Stimulated activated CD8-positive, alpha-beta memory T cell treated with anti-CD3 and anti-CD28 coated beads, Interleukin-15, amount 100 ng/mL, for 24 hours (primary cell): ENCODE measurements around the gene HMX1.

Experiments used
- DNase-seq: peaks from one replicate; pipeline ENCODE4 v3.0.0-alpha.2; 2020; ENCODE audit warnings: low read depth

HMX1 gene

DNA sequence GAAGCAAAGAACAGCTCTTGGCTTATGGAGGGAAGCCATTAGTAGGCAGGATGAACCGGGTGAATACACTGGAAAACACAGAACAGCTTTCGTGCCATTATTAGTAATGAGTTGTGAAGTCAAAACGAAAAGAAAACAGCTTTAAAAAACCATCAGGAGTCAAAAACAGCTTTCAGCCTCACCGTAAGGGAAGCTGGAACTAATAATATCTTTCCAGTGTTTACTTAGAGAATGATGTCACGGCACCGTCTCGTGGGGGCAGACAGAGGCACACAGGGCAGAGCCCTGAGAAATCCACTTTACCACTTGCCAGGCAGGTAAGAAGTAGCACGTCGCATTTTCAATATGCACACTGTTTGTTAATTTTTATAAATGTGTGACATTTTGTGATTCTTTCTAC, 37.9 kb upstream of the HMX1 start:
- DNase-seq = no peak

- DNase-seq = no peak
These were observed 36.7 kb upstream of the HMX1 start for GRCh38 chr4:8908206-8908893.

DNA sequence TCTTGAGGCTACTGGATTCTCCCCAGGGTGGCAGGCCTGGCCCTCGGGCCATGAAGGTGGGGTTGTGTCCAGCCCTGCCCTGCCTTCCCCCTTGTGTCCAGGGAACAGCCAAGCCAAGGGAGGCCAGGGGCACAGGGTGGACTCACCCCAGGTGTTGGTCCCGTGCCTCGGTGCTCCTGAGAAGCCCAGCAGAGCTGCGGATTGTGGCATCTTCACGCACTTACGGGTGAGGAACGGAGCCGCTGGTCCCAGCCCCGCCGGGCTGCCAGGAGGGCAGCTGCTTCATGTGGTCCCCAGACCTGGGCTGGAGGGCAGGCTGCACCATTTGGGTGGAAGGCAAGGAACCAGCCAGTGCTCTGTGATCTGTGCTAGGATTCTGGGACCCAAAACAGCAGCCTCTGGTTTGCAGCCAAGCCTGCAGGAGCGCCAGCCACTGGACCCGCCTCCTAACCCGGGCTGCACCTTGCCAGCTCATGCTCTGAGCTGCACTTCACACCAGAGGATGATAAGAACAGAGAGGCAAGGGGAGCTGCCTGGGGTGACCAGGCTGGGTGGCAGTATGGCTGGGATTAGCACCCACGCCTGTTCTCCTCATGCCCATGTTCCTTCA, 36.1 kb upstream of the HMX1 start:
- no peak for DNase-seq

DNA sequence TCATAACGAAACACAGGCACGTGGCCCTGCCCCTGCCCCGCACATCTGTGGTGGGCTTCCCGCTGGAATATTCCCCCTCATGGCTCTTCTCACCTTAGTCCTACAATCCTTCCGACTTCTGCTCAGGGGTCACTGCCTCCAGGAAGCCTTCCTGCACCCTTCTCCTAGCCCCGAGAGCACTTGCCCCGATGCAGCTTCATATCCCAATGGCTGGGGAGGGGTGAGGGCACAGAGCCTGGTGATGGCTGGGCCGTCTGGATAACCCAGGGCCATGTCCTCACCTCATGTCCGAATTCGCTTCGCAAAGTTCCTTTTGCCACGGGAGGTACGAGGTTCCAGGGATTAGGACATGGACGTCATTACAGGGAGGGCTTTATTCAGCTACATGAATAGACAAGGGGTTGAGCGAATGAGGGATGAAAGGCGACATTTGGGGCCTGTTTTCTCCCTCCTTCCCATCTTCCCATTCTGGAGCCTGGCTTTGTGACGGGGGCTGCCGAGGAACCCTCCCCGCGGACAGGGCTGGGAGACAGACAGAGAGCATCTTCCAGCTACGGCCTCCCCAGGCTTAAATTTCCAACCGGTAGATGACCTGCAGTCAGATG, 35.5 kb upstream of the HMX1 start:
- no peak for DNase-seq

DNA sequence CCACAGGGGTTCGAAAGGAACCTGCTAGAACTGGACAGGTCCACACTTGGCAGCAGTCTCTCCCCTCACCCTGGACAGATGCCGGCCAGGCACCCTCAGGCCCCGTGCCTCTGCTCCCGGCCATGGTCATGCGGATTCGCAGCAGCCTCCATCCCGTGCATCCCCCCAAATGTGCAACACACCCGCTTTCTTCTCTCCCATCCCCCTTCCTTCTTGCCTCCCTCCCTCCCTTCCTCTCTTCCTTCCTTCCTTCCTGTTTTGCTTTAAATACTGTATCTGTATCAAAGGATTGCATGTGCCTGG, 35.0 kb upstream of the HMX1 start:
- DNase-seq = no peak

GRCh38 chr4:8905773-8906667, 34.4 kb upstream of the HMX1 start:
- no peak for DNase-seq

GRCh38 chr4:8905226-8905772, 33.7 kb upstream of the HMX1 start:
- DNase-seq = no peak

DNA sequence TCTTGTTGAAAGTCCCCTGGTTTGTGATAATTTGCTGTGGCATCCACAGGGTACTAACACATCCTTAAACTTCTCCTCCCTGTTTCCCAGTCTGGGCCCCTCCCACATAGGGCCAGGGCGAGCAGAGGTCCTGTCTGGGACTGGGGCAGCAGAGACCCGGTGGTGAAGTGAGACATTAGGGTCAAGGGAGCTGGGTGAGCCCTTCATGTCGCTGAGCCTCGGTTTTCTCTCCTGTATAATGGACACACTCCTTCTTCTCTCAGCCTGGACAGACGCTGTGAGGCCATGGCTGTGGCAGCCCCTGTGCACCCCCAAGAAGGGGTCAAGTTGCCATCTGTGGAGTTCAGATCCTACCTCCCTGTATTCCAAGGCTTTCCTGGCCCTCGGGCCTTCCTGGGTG, 33.0 kb upstream of the HMX1 start:
- DNase-seq = no peak

- DNase-seq = no peak
These were observed 32.4 kb upstream of the HMX1 start for GRCh38 chr4:8904041-8904501.

DNA sequence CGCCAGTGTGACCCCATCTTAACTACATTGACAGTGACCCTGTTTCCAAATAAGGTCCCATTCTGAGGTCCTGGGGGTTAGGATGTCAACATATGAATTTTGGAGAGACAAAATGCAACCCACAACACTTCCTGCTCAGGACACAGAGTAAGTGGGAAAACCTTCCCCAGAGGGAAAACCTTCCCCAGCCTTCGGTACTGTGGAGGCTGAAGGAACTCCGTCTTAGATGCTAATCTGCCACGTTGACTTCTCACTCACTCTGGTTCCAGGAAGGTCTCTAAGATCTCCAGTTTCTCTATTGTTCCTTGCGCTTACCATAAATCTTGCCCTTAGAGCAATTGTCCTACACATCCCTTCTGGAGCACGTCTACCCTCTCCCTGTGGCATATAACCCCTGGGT, 29.7 kb upstream of the HMX1 start:
- DNase-seq = no peak

DNA sequence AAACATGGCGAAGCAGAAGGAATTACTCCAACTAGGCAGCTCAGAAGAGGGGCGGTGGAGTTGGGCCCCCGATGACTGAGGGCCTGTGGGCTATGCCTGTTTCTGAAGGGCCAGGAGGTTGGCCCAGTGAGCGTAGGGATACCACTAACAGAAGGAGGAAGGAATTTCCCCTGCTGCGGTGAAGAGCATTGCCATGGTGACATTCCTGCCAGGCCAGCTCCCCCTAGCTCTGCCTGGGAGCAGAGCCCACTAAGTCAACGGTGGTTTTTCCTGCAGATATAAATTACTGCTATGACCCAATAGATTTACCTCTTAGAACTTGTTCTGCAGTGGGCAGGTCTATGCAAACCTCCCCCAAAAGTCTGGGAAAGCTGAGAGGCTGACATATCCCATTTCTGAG, 28.9 kb upstream of the HMX1 start:
- DNase-seq = no peak

- DNase-seq = no peak
These were observed 26.8 kb upstream of the HMX1 start for GRCh38 chr4:8898419-8898818.

- DNase-seq = no peak
These were observed 25.9 kb upstream of the HMX1 start for GRCh38 chr4:8897251-8898167.

DNA sequence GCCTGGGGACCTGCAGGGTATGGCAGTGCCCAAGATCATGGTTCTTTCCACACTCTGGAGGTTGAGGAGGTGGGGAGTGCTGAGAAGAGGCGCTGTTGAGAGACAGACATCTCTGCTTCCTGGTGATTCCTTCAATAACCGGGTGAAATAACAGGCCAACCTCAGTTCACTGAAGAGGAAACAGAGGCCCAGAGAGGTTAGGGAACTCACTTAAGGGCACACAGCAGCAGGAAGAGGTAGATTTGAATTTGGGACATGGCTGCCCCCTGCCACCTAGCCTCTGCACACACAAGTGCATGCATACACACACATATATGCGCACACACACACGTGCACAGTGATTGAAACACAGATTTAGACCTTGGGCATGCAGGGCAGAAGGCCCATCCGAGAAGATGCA, 24.9 kb upstream of the HMX1 start:
- DNase-seq = no peak

- DNase-seq = no peak
These were observed 24.4 kb upstream of the HMX1 start for GRCh38 chr4:8896071-8896470.

DNA sequence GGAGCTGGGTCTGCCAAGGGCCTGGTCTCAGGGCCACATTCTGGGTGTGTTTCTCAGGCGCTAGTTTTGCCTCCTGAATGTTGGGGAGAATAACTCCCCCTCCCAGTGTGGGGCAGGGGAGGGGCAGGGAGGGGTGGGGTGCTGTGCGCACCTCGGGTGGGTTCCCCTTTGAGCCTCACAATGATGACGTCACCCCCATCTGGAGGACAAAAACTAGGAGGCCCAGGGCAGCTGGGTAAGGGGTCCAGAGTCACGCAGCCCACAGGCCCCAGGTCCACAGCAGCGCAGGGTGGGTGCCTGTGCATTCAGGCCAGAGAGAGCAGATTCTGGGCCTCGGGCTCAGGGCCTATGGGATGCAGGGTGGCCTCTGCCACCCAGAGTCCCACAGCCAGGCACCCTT, 23.7 kb upstream of the HMX1 start:
- no peak for DNase-seq

- no peak for DNase-seq
These were observed 22.8 kb upstream of the HMX1 start for GRCh38 chr4:8894424-8894816.

- no peak for DNase-seq
These were observed 22.2 kb upstream of the HMX1 start for GRCh38 chr4:8893624-8894423.

- no peak for DNase-seq
These were observed 21.6 kb upstream of the HMX1 start for GRCh38 chr4:8893227-8893623.

GRCh38 chr4:8892556-8893226, 21.1 kb upstream of the HMX1 start:
- no peak for DNase-seq
